ENCODE data around the gene XRCC3.

XRCC3 gene

DNA sequence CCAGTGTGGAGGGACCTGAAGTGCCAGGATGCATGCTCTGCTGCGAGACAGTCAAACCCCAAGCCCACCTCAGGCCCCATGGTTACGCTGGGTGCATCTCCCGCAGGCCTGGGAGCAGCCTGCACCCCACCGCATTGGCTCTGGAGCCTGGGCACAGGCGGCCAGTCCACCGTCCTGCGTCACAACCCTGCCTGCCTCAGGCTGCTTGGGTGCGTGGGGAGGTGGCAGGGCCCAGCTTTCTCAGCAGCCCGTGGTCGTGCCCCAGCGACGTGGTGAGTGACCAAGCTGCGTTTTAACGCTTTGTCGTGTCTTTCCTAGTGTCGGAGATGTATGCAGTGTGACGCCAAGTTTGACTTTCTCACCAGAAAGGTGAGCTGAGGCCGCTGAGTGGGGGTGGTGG, 11.2 kb upstream of the XRCC3 start:
- DNase-seq (ENCODE audit: low spot score) = no peak

DNA sequence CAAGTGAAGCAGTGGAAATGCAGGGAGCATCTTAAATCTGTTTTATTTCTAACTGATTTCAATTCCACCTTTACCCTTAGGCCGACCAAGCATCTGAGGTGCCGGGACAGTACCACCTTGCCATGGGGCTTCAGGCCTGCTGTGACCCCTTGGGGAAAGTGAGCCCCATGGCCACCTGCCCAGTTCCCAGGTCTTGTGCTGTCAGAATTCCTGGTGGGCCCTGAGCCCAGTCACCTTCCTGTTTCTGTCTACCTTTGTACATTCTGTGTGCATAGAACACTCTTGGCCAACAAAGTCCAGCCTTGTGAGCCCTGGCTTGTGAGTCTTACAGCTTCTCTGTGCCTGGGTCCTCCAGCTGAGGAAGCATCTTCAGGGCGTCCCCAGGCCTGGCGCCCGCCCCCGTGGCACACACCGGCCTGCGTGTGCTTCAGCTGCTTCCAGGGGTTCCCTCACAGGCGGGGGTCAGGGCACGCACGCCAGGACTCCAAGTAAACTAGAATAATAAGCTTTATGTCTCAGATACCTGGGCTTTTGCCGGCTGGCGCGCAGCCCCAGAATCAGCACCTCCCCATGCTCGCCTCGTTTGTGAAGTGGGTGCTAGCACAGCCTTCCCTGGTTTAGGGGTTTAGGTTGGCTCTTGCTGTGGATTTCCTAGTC, 10.6 kb upstream of the XRCC3 start:
- no peak for DNase-seq (ENCODE audit: low spot score)

DNA sequence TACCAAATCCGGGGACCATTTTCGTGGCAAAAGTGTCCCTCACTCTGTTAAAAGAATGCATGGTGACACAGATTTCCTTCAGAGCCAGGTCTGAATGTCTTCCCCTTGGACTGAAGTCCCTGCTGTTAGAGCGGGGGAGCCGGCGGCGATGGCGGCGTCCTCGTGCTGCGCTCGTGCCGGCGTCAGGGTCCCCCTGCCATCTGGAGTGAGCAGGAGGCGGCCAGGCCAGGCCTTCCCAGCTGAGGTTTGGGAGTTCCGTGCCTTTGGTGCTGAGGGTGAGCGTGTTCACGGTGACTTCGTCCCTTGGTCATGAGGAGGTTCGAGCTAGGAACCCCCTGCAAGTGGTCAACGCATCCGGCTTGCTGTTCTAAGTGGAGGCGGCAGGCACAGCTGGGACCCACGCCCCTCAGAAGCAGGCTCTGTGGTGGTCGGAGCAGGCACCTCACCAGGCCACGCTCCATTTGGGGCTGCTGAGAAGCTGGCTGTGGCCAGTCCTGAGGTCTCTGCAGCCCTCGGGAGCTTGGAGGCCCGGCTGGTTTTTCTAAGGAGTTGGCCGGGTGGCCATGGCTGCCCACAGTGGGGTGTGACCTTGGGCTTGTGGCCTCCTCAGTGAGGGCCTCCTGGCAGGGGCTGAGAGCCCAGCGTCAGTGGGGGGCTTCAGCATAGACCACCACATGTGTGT, 9.9 kb upstream of the XRCC3 start:
- DNase-seq (ENCODE audit: low spot score) = no peak

DNA sequence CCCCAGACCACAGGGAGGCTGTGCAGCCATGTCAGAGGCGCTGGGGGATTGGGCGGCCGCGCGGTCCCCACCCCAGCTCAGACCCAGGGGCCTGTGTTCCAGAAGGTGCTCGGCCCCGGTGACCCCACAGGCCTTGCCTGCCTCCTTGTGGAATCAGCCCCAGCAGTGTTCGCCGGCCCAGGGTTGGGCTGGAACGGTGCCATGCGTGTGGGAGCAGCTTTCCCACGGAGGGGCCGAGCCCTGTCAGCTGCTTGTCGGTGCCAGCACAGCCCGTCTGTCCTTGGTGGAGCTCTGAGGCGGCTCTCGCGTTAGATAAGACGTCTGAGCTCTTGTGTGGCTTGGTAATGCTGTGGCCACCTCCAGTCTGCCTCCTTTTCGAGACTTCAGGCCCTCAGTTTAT, 8.9 kb upstream of the XRCC3 start:
- DNase-seq (ENCODE audit: low spot score) = peak; percentile 64

DNA sequence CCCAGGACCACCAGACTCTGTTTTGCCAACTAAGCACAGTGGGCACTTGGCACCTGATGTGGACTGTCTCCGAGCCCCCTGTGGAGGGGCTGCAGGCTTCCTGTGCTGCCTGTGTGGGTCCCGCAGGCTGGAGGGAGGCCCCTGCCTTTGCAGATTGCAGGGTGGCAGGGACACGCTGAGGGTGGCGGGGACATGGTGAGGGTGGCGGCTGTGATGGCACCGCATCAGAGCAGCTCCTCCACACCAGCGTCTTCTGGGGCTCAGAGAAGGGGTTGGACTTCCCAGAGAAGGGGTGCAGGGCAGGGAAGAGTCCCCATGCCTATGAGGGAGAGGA, 8.5 kb upstream of the XRCC3 start:
- DNase-seq (ENCODE audit: low spot score) = no peak

DNA sequence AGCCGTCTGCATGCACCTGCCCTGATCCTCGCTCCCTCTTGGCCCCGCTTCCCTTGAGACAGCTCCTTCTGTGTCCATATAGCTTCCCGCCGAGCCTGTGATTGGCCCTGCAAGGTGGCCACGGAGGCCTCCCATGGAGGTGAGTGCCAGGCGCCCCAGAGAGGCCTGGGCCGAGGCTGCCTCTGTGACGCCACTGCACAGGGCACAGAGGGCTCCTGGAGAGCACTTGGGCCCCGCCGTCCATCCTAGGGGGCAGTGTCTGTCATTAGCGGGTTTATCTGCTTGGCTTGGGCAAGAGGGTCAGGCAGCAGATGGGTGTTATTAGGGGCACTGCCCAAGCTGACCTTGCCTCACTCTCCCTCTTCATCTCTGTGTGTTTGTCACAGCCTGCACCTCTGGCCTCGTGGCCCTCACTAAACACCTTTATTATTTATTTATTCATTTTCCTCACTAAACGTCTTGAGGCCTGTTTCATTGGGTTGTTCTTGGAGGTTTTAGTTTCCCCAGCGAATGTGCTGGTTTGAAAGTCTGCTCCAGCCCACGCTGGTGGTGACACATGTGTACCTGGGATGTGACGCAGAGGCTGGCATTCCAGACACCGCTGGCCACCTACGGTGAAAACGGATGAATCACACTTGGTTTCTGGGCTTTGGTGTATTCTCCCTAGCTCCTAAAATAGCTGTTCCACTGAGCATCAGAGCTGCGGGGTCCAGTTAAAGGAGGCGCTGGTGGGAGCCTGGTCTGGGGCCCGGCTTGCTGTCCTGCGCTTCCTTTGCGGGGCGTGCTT, 6.3 kb upstream of the XRCC3 start:
- no peak for DNase-seq (ENCODE audit: low spot score)

DNA sequence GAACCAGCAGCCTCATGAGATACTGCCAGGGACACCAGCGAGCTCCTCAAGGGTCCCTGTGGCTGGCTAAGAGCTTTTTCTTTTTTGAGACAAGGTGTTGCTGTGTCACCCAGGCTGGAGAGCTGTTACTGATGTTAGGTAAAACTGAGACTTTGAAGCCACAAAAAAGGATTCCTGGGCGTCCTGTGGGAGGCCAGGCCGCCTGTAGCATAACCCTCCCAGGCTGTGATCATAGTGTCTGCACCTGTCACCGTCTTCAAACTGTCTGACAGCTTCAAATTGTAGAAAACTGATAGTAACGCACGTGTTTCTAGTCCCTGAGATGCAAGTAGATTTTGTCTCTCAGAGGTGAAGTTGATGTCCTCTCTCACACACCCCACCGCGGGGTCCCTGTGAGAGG, 4.5 kb upstream of the XRCC3 start:
- DNase-seq (ENCODE audit: low spot score) = no peak

DNA sequence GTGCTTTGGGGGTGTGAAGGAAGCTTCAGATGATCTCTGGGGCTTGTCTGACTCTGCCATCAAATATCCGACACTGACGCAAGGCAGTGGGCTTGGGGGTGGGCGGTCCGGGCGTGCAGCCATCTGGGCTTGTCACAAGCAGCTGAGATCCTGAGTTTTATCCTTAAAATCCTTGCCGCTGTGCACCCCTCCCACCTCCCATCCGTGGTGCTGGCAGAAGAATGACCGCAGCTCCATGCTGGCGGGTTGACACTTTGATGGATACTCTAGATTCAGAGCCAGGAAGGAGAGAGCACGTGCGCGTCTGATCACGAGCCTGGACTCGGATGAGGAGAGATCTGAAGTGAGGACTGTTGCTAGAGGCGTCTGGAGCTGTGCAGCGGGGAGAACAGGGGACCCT, 3.3 kb upstream of the XRCC3 start:
- peak; percentile 53 for DNase-seq (ENCODE audit: low spot score)

DNA sequence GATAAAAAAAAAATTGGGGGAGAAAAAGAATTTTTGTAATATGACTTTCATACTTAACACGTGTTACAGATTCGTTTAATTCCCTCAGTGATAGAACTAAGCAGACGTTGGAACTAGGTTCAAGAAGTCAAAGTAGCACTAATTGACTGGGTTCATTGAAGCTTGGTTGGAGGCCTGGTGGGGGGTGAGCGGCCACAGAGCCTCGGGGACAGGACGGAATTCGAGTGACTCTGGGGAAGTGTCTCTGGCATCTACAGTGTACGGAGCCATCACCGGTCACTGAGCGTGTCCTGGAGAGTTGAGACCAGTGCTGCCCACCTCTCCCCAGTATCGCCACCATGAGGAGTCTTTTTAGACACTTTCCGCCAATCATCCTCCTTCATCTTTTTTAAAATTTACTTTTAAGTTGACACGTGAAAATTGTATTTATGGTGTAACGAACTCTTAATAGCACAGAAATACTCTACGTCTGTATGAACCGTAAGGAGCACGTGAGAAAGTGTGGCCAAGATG, 1.7 kb upstream of the XRCC3 start:
- DNase-seq (ENCODE audit: low spot score) = no peak

DNA sequence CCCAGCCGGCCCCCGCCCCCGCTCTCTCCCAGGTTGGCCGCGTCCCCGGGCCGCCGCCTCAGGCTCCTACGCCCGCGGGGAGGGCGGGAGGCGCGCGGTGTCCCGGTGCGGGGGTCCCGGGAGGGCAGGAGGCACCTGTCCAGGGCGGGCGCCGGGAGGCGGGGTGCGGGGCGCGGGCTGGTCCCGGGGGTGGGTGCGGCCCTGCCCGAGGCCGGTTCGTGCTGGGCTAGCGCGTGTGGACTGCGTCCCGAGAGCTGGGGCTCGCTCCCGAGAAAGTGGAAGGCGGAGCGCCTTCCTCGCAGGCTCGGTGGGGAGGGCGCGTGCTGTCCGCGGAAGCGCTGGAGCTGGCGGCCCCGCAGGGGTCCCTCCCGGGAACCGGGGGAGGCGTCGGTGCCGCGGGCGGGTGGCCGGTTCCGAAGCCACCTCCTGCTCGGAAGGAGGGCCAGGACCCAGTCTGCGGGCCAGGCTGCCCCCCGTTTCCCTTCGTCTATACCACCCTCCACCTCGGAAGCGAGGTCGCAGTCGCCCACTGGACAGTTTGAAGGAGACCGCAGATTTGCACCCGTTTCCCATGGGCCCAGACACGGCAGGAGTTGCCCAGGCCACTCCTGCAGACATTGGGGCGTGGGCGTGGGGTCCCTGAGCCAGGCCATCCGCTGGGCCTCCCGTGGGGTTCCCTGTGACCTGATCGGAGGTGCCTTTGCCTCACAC, 995 bp upstream of the XRCC3 start:
- DNase-seq (ENCODE audit: low spot score) = peak; percentile 80

DNA sequence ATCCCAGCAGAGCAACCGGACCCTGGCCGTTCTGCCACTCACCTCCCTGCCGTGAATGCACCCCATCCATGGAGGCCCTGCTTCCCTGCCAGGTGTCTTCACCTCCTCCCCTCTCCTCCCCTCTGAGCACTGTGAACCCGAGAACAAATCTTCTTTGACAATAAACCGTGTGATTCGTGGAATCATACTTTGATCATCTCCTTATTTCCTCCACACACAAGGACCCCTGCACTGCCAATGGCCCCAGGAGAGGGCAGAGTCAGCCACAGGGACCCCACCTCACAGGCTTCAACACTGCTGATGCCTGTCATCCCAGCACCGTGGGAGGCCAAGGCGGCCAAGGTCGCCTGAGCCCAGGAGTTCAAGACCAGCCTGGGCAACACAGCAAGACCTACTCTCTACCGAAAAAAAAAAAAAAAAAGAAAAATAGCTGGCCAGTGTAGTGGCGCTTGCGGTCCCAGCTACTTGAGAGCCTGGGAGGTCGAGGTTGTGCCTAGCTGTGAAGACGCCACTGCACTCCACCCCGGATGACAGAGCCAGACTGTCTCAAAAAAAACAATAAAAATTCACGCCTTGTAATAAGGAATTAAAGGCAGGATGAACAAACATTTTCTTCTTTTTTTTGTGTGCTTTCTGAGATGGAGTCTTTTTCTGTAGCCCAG, 1.1 kb downstream of the XRCC3 start:
- DNase-seq (ENCODE audit: low spot score) = no peak

DNA sequence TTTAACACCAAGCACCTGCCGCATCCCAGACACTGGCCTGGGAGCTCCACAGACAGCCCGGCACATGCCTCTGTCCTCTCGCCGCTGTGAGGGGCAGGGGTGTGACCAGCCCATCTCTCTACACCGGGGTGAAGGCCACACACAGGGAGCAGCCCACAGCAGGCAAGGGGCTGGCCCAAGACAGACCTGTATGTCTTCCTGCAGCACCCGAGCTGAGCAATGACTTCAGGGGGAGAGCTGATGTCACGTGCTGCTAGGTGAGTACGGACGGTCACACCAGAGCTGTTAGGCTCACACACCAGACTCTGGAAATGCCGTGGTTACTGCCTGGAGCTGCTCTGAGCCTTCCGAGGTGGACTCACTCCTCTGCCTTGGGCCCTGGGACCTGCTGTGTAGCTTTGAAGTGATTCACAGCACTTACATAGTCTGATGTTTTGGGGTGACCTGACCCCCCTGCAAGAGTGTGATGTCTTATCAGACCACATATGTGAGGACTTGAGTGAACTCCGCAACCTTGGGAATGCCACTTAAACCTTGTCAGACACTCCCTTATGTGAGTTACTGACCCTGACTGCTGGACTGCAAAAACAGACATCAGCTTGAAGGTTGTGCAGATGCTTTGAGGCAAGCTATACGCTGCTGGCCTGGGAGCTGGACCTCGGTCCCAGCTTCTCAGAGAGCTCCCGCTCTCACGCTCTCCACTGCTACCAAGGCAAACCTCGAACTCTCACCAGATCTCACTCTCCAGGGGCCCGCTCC, 1.8 kb downstream of the XRCC3 start:
- DNase-seq (ENCODE audit: low spot score) = no peak

DNA sequence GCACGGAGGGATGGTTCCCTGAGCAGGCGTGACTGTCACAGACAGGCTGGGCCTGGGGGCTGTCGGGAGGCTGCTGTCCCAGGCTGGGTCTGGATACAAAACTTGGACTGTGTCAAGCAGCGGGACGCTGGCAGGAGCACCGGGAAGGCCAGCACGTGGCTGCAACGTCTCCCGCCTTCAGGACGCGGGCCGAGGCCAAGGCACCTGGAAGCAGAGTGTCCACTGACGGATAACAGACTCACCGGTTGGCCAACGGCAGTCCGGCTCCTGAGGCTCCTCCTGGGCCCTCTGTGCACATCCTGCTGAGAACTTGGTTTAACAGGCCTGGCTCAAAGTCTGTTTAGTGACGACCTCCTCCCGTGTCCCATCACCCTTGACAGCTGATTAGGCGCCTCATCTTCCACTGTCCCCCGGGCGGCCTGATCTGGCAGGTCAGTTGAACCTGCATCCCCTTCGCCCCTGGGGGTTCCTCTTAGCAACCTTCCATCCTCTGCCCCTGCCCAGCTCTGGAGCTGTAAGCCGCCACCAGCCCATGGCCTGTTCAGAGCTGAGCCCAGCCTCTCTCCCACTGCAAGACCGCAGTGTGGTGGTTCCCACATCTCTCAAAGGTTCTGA, 2.5 kb downstream of the XRCC3 start:
- DNase-seq (ENCODE audit: low spot score) = no peak

DNA sequence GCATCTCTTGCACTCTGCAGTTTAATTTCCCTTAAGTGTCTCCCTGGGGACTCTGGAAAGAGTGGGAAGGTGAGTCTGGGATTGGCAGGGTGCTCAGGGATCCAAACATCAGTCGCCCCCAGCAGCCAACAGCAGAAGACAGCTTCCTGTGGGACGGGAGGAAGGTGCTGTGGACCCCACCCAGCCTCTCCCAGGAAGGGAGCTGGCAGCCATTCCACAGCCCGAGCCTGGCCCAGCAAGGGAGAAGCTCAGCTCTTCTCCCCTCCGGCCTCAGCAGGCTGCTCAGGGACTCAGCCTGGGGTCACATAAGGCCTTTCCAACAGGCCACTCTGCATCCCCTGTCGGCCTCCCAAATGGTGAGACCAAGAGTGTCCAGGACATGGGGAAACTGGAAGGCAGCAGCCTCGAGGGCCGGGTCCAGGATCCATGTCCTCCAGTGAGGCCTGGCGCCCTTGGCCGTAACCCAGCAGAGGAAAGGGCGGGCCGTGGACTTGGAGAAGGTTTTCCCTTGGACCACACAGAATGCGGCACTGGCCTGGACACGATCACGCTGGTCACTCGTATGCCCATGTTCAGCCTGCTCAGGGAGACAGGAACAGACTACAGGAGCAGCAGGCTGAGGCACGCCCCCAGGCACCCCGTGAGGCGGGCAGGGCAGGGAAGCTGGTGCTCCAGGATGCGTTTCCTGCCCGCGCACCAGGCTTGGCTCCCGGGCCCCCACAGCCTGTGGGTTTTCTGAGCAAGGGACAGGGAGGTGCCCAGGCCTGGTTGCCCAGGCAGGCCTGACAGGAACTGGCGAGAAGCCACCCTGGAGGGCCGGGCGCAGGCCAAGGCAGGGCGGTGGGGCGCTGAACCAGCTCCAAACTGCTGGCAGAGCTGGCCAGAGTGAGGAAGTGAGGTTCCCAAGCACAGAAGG, 3.5 kb downstream of the XRCC3 start:
- no peak for DNase-seq (ENCODE audit: low spot score)

DNA sequence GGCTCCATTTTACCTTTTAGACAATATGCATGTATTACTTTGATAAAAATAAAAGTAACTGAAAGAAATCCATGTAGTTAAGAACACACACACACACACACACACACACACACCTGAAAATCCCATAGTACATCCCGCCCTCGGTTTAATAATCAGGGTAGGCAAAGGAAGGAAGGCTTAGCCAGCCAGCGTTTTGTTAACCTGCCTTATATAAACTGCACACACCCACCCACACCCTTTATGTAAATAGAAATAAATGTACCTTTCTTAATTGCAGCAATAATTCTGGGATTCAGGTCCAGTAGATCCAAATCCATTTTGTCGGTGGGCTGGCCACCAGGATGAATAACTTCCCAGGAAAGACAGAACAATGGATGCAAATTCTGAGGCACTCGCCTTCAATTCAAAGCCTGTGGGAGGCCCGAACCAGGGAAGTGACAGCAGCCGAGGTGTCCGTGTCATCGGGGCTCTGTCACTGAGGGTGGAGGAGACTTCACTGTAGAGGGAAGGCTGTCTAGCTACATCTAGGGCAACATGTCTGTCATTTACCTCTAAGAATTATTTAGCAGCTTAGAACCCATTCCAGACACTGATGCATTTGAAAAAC, 4.4 kb downstream of the XRCC3 start:
- DNase-seq (ENCODE audit: low spot score) = no peak

DNA sequence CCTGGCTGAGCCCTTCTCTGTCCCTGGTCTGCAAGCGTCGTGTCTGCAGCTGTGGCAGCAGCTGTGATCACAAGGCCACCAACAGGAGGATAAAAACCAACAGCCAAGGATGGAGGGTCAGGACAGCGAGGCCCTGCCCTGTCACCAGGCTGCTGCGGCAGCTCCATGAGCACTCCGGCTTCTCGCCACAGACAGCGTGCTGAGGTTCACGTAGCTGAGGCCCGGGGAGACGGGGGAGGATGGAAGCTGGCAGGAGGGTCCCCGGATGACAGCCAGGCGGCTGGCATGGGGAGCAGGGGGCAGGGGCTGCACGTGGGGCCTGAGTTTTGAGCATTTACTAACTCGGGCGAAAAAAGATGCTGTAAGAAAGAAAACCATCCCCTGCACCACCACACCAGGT, 5.4 kb downstream of the XRCC3 start:
- DNase-seq (ENCODE audit: low spot score) = no peak

DNA sequence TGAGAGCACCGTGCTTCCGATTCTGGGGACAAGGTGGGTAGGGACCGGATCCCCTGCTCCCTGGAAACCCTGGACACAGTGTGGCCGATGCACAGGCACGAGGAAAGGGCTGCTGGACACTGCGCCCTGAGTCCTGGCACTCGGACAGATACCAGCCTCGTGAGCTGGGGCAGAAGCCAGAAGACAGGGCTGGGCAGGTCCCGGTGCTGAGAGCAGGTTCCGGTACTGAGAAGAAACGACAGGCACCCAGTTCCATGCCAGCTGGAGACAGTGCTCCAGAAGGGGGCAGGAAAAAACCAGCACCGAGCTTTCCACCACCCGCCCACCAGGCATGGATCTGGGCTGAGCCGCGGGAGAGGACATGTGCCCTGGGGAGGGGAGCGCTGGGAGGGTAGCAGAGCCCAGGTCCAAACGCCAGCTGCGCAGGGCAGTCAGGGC, 6.5 kb downstream of the XRCC3 start:
- DNase-seq (ENCODE audit: low spot score) = no peak

DNA sequence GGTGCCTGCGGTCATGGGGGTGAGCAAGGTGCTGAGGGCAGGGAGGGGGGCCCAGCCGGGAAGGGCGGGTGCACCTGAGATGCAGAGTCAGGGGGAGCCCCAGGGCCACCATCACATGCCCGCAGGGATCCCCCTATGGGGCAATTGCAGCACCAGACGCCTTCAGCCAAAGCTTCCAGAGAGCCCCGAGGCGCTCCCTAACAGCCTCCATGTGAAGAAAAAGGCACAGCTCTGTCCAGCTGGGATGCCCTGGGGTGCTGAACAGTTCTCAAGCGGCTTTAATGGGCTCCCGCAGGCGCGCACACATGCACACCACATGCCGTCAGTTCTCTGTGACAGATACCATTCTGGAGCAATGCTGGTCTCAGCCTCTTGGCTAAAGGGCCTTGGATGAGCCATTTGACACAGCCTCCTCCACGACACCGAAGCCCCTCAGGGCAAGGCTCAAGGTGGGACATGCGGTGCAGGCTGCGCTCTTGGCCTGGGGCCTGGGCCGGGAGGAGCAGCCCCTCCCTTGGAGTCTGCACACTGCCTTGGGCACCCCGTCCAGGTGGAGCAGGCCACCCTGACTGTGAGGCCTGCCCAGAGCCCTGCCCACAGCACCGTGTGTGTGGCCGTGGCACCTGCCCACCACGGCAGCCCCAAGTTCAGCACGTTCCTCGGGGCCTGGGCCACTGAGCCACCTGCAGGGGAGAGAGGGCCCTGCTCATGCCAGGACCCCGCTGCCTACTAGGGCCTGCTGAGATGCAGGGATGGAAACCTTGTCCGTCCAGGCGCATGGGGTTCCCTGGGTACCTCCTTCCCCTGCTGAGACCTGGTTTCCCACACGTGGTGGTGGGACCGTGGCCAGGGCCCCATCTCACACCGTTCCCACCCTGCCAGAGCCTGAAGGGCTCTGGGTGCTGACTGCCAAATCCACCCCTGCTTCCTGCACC, 7.7 kb downstream of the XRCC3 start:
- DNase-seq (ENCODE audit: low spot score) = no peak
